ENCODE measurements around the gene EXOSC10.

- TF ChIP-seq CTCF (IDR thresholded peaks at IDR 0.05; ENCODE audit: extremely low read depth in 1 of 2, insufficient read depth in 1 of 2, low read depth in 1 of 2, low read length in 2 of 2) = no peak
- TF ChIP-seq EZH2 (IDR thresholded peaks at IDR 0.05; ENCODE audit: borderline replicate concordance, low read depth, low read length, severe bottlenecking) = no peak
- no peak for TF ChIP-seq JUN (IDR thresholded peaks at IDR 0.05; ENCODE audit: borderline replicate concordance, insufficient read depth, insufficient read length, low read depth)
- no peak for TF ChIP-seq POLR2AphosphoS5 (IDR thresholded peaks at IDR 0.05; ENCODE audit: insufficient read depth, low read depth, low read length)
Measured at GRCh38 chr1:11134898-11135266, 35.2 kb upstream of the EXOSC10 start.
